ENCODE data around the gene MOBP.

DNA sequence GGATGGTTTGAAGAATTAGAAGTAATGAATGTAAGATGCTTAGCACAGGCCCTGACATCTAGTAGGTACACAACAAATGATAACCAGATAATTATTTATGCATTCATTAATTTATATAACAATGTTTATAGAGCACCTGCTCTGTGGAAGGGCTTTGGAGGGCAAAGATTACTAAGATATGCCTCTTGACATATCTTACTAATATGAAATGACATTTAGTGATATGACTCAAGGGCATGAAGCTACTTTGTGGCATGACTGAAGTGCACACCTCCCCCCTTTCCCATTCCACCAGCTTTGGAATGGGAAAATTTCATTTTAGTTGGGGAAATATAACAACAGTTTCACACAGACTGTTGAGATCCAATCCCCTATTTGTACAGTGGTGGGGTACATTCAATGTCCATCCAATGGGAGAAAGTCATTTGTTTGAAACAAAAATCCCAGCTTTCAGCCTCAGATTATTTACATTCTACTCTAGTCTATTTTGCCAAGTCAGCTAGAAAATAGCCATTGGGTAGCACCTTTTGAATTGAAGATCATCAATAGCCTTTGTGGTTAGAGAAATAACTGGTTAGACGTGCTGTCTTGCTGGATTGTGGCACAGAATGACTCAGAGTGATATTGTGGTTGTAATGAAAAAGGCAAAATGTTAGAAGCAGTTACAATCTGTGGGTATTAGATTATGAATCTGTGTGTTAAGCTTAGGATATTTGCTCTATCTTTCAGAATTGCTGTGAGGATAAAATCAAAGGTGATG, 72.9 kb downstream of the MOBP start:
- TF ChIP-seq POLR2A (IDR thresholded peaks at IDR 0.05) (no peak), POLR2AphosphoS5 (IDR thresholded peaks at IDR 0.05) (no peak)

Measured in stomach (tissue), 4 donors.